Cardiac fibroblast (primary cell): ENCODE results near the gene TM4SF1.

ENCODE experiments used
- DNase-seq, 2 donors: peaks; one replicate each; pipeline versions ENCODE4 v3.0.0 to v3.0.0-alpha.2; 2010; ENCODE audit warnings: low read depth in 2 of 2
- H3K4me3 ChIP-seq, 2 donors: replicated peaks in 1 of 2; 1 replicate in 1 of 2; 2 replicates in 1 of 2; pipeline ENCODE4 v1.5.1; 2011; ENCODE audit warnings: low read depth in 2 of 2, low read length in 2 of 2, mild to moderate bottlenecking in 2 of 2, moderate library complexity in 1 of 2
- CTCF ChIP-seq: IDR thresholded peaks from one replicate; pipeline ENCODE4 v1.5.1; 2011; ENCODE audit warnings: low read depth, mild to moderate bottlenecking, low read length, inconsistent platforms

TM4SF1 gene

GRCh38 chr3:149395107-149396089, 17.9 kb upstream of the TM4SF1 start:
- DNase-seq = peak; percentile 75 to 84
- H3K4me3 ChIP-seq = no peak overlapping the region
- no peak for TF ChIP-seq CTCF

GRCh38 chr3:149393345-149394160, 16.1 kb upstream of the TM4SF1 start:
- peak; percentile 91 for TF ChIP-seq CTCF
- DNase-seq = peak; percentile 87 to 92

GRCh38 chr3:149391960-149392359, 14.5 kb upstream of the TM4SF1 start:
- no peak for DNase-seq
- H3K4me3 ChIP-seq = no peak overlapping the region
- TF ChIP-seq CTCF = no peak

More at GRCh38 chr3:149393345-149394160, 16.1 kb upstream of the TM4SF1 start:
- no peak overlapping the region for H3K4me3 ChIP-seq

GRCh38 chr3:149390772-149391212, 13.3 kb upstream of the TM4SF1 start:
- no peak for TF ChIP-seq CTCF
- H3K4me3 ChIP-seq = no peak overlapping the region
- DNase-seq = peak in 1 of 2 donors; percentile 69

GRCh38 chr3:149390294-149390693, 12.8 kb upstream of the TM4SF1 start:
- H3K4me3 ChIP-seq = no peak overlapping the region
- no peak for DNase-seq
- no peak for TF ChIP-seq CTCF

- TF ChIP-seq CTCF = no peak
- H3K4me3 ChIP-seq = no peak overlapping the region
- no peak for DNase-seq
Observed at GRCh38 chr3:149388531-149389417, 11.3 kb upstream of the TM4SF1 start.
